Fibroblast of the aortic adventitia (primary cell): ENCODE measurements around the gene WBP4. TPM values are rescaled to one million over a fixed set of nuclear protein-coding genes. Genes with fewer than 3 reads are reported as not detected.

Source experiments
- DNase-seq: peaks from one replicate; pipeline ENCODE4 v3.0.0-alpha.2; 2010; ENCODE audit warnings: low read depth
- H3K4me3 ChIP-seq: 2 replicates; pipeline ENCODE4 v1.5.1; 2011; ENCODE audit warnings: low read depth, mild to moderate bottlenecking, control low read depth, low read length, moderate library complexity
- total RNA-seq: library from RNA; depleted of rRNA; stranded (reverse); fragments of >200 nt; gene quantifications from 2 replicates; pipeline ENCODE4 v1.2.3, GENCODE V29; 2012; ENCODE audit warnings: low replicate concordance
- TF ChIP-seq, protein P1 (sequence below): IDR thresholded peaks from 2 replicates; pipeline ENCODE4 v1.5.1; 2011; ENCODE audit warnings: mild to moderate bottlenecking, low read length, control low read depth, inconsistent platforms; ENCODE audit not compliant: insufficient read depth

The WBP4 gene
- total RNA-seq, 1 donor = 10.5 TPM

DNA sequence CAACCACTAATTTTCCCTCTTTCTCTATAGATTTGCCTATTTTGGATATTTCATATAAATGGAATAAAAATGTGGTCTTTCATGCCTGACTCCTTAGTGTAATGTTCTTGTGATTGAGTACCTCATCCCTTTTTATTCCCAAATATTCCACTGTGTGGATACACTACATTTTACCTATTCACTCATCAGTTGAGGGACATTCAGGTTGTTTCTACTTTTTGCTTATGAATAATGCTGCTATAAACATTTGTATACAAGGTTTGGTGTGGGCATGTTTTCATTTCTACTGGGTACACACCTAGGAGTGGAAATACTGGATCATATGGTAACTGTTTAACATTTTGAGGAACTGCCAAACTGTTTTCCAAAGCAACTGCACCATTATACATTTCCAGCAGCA is 5.1 kb upstream of the WBP4 start:
- DNase-seq = no peak
- H3K4me3 ChIP-seq = no peak overlapping the region
- TF ChIP-seq, protein P1, sequence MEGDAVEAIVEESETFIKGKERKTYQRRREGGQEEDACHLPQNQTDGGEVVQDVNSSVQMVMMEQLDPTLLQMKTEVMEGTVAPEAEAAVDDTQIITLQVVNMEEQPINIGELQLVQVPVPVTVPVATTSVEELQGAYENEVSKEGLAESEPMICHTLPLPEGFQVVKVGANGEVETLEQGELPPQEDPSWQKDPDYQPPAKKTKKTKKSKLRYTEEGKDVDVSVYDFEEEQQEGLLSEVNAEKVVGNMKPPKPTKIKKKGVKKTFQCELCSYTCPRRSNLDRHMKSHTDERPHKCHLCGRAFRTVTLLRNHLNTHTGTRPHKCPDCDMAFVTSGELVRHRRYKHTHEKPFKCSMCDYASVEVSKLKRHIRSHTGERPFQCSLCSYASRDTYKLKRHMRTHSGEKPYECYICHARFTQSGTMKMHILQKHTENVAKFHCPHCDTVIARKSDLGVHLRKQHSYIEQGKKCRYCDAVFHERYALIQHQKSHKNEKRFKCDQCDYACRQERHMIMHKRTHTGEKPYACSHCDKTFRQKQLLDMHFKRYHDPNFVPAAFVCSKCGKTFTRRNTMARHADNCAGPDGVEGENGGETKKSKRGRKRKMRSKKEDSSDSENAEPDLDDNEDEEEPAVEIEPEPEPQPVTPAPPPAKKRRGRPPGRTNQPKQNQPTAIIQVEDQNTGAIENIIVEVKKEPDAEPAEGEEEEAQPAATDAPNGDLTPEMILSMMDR = no peak

DNA sequence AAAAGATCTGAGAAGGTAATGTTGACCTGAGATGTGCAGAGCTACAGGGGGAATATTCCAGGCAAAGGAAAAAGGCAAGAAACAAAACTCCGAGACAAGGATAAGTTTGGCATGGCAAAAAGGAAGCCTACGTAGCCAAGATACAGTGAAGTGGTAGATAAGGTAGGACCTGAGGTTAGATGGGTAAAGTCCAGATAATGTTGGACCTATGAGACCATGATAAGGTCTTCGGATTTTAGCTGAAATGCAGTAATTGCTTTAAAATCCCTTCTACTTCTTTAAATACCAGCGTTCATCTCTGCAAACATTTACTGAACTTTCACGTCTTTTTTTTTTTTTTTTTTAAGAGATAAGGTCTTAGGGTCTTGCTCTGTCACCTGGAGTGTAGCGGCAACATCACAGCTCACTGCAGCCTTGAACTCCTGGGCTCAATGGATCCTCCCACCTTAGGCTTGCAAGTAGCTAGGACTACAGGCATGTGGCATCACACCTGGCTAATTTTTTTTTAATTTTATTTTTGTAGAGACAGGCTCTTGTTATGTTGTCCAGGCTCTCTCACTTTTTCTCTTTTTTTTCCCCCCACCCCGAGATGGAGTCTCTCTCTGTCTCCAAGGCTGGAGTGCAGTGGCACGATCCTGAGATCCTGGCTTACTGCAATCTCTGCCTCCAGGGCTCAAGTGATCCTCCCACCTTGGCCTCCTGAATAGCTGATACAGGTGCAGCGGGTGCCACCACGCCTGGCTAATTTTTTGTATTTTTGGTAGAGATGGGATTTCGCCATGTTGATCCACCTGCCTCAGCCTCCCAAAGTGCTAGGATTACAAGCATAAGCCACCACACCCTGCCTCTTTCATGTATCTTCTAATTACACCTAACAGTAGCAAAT is 4.2 kb upstream of the WBP4 start:
- DNase-seq = no peak
- TF ChIP-seq, protein P1 = no peak
- no peak overlapping the region for H3K4me3 ChIP-seq

DNA sequence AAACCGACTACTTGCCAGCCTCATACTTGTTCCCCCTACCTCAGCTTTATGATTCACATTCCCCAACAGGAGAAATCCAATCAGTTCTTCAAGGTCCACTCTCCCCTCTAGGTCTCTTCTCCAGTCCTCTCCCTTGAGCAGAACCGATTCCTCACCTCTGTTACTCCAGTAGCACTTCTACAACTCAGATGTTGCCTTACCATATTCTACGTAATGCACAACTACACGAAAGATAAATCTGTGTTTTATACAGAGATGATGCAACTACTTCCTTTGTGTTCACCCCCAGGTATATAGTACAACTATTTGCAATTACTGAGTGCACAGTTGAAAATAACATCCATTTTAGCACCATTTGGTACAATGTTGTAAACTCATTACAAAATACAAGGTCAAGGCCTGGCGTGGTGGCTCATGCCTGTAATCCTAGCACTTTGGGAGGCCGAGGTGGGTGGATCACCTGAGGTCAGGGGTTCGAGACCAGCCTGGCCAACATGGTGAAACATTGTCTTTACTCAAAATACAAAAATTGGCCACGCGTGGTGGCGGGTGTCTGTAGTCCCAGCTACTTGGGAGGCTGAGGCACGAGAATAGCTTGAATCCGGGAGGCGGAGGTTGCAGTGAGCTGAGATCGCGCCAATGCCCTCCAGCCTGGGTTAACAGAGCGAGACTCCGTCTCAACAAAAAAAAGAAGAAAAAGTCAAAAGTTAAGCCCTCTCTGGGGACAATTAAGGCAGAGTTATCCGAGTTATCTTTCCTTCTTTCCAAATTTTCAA is 2.8 kb upstream of the WBP4 start:
- TF ChIP-seq, protein P1 = no peak
- no peak for DNase-seq
- H3K4me3 ChIP-seq = peak overlapping the region; percentile 86

DNA sequence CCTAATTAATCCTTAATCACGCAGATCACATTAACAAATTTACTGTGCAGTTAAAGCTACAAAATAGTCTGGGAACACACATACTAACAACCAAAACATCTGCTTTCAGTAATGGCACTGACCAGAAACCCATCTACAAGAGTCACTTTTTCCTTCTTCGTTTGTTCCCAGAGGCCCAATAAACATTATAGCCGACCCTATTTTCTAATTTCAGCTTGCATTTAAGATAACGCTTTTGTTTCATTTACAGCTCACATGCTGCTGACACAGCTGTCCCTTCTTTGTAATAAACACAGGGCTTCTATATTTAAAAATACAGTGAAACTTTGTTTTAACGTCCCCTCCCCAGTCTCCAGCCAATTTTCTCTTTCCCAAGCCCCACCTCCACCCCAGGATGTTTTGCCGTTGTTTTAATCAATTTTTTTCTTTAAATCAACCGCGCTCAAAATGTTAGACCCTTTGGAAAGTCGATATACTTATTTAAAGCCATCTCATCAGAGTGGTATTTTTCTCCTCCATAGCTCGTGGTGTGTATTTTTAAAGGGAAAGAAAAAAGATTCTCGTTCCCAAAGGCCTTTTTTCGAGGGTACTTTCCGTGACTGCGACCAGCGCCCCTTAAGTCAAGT is 1.7 kb upstream of the WBP4 start:
- TF ChIP-seq, protein P1 = no peak
- H3K4me3 ChIP-seq = peak overlapping the region; percentile 86
- DNase-seq = peak; percentile 28

DNA sequence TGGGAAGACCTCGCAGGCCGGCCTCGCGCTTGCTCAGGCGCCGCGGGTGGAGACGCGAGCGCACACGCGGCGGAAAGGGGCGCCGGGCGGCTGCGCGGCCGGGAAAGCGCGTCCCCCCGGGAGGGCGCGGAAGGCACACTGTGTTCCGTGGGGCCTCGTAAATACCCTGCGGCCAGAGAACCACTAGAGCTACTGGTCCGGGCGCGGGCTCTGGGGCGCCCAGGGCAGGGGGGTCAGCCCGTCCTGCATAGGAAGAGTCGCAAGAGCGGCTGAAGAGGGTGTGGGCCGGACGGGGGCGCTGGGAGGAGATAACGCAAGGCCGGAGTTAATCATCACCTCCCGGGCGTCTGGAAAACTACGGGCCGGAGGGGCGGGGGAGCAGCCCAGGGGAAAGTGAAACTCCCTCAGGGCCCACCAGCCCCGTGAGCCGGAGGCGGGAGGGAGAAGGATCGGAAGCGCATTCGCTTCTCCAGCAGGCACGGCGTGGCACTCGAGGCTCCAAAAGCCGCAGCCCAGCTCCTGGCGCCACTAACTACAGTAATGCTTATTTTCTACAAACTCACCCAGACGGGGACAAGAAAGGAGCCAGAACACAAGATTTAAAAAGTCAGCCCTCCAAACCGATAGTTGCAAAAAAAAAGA is 1.1 kb upstream of the WBP4 start:
- DNase-seq = peak; percentile 86
- TF ChIP-seq, protein P1 = peak; percentile 35
- peak overlapping the region; percentile 86 for H3K4me3 ChIP-seq

DNA sequence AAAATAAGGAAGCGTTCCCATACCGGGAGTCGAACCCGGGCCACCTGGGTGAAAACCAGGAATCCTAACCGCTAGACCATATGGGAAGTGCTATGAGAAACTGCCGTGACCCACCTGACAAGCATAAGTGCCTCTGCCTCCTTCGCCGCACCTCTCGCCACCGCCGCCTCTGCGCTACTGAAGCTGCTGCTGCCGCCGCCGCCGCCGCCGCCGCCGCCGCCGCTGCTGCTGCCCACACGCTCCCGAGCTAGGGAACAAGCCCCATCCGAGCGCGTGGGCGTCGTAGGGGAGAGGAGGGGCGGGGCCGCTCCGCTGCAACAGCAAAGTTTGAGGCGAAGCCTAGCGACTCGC is 610 bp upstream of the WBP4 start:
- TF ChIP-seq, protein P1 = no peak
- H3K4me3 ChIP-seq = peak overlapping the region; percentile 86
- DNase-seq = no peak
